ENCODE data around the gene SORBS1.

DNA sequence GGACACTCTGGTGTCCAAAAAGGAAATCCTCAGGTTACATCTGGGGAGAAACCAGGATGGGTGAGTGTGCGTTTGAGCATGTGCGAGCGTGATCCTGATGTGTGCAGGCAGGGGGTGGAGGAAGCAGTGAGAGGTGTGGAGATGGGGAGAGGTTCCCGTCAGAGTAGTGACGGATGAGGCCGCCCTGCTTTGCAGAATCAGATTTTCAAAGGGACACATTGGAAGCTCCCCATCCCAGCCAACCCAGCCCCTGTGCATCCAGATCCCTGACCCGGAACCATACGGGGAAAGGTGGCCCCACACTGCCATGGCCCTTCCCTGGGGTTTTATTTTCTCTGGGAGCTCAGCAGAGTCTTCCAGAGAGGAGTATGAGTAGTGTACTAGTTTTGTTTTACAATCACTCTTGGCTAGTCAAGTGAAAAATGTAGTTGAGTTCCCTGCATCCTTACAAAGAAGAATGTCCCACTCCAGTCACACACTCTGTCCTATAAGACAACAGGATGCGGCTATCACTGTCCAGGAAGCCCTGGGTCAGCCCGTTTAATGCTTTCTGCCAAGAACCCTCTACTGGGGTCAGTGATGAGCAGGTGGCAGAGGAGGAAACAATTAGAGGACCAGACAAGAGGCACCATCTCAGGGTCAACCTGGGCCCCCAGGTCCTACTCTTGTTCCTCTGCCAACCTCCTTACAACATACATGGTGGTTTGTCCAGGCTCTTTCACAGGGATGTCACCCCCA lies 223.6 kb downstream of the SORBS1 start:
- TF ChIP-seq CTCF (IDR thresholded peaks at IDR 0.05; ENCODE audit: insufficient read depth, low read depth, low read length), result no peak
- TF ChIP-seq EZH2 (IDR thresholded peaks at IDR 0.05; ENCODE audit: insufficient read depth, low read length), result no peak

All from astrocyte (in vitro differentiated cells and primary cell).